ENCODE results near the gene SCUBE3.

DNA sequence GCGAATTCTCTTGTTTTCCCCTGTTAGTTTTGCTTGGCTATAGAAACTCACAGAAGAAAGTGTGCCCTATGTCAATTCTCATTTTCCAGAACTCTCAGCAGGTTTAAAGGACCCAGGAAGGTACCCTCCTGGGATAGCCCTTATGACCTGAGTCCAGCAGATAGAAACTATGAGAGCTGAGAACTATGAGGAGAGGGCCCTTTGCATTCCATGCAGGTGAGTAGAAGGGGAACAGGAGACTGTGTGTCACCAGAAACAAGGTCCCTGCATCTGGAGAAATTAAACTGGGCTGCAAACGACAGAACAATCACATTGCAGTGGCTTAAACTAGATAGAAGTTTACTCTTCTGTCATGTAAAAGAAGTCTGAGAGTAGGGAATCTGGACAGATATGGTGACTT is 35.7 kb upstream of the SCUBE3 start:
- TF ChIP-seq, protein P1, sequence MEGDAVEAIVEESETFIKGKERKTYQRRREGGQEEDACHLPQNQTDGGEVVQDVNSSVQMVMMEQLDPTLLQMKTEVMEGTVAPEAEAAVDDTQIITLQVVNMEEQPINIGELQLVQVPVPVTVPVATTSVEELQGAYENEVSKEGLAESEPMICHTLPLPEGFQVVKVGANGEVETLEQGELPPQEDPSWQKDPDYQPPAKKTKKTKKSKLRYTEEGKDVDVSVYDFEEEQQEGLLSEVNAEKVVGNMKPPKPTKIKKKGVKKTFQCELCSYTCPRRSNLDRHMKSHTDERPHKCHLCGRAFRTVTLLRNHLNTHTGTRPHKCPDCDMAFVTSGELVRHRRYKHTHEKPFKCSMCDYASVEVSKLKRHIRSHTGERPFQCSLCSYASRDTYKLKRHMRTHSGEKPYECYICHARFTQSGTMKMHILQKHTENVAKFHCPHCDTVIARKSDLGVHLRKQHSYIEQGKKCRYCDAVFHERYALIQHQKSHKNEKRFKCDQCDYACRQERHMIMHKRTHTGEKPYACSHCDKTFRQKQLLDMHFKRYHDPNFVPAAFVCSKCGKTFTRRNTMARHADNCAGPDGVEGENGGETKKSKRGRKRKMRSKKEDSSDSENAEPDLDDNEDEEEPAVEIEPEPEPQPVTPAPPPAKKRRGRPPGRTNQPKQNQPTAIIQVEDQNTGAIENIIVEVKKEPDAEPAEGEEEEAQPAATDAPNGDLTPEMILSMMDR (conservative IDR thresholded peaks at IDR 0.05; ENCODE audit: low read depth, low read length): no peak
- TF ChIP-seq POLR2A (IDR thresholded peaks at IDR 0.05; ENCODE audit: low read depth, low read length) (no peak), RFX5 (IDR thresholded peaks at IDR 0.05; ENCODE audit: low read depth, low read length) (no peak), MXI1 (IDR thresholded peaks at IDR 0.05; ENCODE audit: borderline replicate concordance, low read depth, low read length) (no peak), MAZ (IDR thresholded peaks at IDR 0.05; ENCODE audit: borderline replicate concordance, low read depth, low read length) (no peak)
- TF ChIP-seq, protein P2, sequence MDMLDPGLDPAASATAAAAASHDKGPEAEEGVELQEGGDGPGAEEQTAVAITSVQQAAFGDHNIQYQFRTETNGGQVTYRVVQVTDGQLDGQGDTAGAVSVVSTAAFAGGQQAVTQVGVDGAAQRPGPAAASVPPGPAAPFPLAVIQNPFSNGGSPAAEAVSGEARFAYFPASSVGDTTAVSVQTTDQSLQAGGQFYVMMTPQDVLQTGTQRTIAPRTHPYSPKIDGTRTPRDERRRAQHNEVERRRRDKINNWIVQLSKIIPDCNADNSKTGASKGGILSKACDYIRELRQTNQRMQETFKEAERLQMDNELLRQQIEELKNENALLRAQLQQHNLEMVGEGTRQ (IDR thresholded peaks at IDR 0.05; ENCODE audit: low read depth, low read length): no peak
- TF ChIP-seq, protein P3, sequence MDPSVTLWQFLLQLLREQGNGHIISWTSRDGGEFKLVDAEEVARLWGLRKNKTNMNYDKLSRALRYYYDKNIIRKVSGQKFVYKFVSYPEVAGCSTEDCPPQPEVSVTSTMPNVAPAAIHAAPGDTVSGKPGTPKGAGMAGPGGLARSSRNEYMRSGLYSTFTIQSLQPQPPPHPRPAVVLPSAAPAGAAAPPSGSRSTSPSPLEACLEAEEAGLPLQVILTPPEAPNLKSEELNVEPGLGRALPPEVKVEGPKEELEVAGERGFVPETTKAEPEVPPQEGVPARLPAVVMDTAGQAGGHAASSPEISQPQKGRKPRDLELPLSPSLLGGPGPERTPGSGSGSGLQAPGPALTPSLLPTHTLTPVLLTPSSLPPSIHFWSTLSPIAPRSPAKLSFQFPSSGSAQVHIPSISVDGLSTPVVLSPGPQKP (IDR thresholded peaks at IDR 0.05; ENCODE audit: borderline replicate concordance, low read depth, low read length): no peak

Data from IMR-90 (cell line).